Measurements from ENCODE around the gene SPRR2B. TPM values are rescaled to one million over a fixed set of nuclear protein-coding genes. Genes with fewer than 3 reads are reported as not detected.

The SPRR2B gene
- total and polyA plus RNA-seq, 11 donors = not detected

DNA sequence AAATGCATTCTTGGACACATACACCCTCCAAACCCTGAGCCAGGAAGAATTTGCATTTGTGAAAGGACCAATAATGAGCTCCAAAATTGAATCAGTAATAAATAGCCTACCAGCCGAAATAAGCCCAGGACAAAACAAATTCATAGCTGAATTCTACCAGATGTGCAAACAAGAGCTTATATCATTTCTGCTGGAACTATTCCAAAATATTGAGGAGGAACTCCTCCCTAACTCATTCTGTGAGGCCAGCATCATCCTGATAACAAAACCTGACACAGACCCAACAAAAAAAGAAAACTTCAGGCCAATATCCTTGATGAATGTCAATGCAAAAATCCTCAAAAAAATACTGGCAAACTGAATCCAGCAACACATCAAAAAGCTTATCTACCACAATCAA lies 16.2 kb upstream of the SPRR2B start:
- 49 to 71% (median 69%) methylated on average over 1 of the region's 1 CpG for WGBS, 4 donors
- no peaks in the 10 kb centered on the region for H3K4me1 ChIP-seq
- H3K27me3 ChIP-seq = no peaks in the 10 kb centered on the region
- intact Hi-C loops (cut with DNase I) = no loop called here
- no peak overlapping the region for H3K4me3 ChIP-seq
- no peak for DNase-seq
- no peak for ATAC-seq
- H3K27ac ChIP-seq = no peak overlapping the region
- peaks cover 0 to 8% (median 0%) of the 10 kb centered on the region in 12 donors for H3K9me3 ChIP-seq
- TF ChIP-seq POLR2A (IDR thresholded peaks at IDR 0.05) = no peak
- TF ChIP-seq, protein P1, sequence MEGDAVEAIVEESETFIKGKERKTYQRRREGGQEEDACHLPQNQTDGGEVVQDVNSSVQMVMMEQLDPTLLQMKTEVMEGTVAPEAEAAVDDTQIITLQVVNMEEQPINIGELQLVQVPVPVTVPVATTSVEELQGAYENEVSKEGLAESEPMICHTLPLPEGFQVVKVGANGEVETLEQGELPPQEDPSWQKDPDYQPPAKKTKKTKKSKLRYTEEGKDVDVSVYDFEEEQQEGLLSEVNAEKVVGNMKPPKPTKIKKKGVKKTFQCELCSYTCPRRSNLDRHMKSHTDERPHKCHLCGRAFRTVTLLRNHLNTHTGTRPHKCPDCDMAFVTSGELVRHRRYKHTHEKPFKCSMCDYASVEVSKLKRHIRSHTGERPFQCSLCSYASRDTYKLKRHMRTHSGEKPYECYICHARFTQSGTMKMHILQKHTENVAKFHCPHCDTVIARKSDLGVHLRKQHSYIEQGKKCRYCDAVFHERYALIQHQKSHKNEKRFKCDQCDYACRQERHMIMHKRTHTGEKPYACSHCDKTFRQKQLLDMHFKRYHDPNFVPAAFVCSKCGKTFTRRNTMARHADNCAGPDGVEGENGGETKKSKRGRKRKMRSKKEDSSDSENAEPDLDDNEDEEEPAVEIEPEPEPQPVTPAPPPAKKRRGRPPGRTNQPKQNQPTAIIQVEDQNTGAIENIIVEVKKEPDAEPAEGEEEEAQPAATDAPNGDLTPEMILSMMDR (IDR thresholded peaks at IDR 0.05) = no peak
- no peaks in the 10 kb centered on the region for H3K36me3 ChIP-seq

DNA sequence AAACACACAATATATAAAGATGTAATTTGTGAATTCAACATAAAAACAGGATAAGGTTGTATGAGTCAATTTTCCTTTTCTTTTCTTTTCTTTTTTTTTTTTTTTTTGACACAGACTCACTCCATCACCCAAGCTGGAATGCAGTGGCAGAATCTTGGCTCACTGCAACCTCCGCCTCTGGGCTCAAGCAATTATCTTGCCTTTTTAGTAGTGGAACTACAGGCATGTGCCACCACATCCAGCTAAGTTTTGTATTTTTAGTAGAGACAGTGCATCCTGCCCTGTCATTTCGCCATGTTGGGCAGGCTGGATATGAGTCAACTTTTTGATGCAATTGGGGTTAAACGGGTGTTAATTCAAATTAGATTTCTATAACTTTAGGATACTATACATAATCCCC lies 10.3 kb upstream of the SPRR2B start:
- intact Hi-C loops (cut with DNase I) = no loop called here
- H3K9me3 ChIP-seq = peaks cover 0 to 32% (median 0%) of the 10 kb centered on the region in 12 donors

DNA sequence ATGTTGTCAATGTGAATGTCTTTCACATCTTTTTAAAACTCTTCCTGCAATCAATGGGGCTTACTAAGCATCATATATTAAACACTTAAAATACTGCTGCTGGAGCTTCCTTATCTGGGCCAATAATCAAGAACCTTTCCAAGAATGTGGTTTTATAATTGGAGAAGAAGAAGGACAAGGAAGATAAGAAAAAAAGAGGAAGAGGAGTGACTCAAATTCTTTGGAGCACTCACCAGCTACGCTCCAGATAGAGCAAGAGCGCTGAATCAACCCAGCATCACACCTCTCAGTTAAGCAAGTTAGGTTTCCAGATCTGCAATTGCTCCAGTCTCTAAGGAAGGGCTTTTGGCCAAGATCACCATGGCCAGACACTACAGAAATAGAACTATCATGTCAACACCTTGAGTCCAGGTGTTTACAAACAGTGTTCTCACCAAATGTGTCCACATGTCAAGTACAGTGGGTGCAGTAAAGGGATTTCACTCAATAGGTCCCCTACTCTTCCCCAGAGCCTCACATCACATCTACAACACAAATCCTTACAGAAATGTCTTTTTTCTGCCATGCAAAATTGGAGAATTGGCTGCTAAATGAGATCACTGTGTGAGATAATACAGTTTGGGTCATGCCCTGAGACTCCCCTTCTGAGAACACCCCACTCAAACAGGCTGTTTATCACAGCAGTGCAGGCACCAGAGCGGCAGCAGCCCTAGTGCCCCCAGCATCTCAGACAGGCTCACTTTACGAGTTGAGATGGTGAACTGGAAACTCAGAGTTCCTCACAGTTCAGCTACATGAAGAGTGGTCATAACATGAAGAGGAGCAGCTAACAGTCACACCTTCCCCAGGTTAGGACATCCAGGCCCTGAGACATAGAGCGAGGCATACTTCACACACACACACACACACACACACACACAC lies 1.7 kb upstream of the SPRR2B start:
- H3K36me3 ChIP-seq = no peaks in the 10 kb centered on the region
- DNase-seq = no peak
- intact Hi-C loops (cut with DNase I) = no loop called here
- H3K4me3 ChIP-seq = no peak overlapping the region
- peaks cover 0 to 6% (median 0%) of the 10 kb centered on the region in 12 donors for H3K9me3 ChIP-seq
- TF ChIP-seq, protein P1 (IDR thresholded peaks at IDR 0.05) = no peak
- TF ChIP-seq POLR2A (IDR thresholded peaks at IDR 0.05) = no peak
- 66 to 80% (median 70%) methylated on average over 5 of the region's 5 CpGs for WGBS, 4 donors
- H3K4me1 ChIP-seq = no peaks in the 10 kb centered on the region
- no peak overlapping the region for H3K27ac ChIP-seq
- H3K27me3 ChIP-seq = peaks cover 0 to 2% (median 0%) of the 10 kb centered on the region in 9 donors
- no peak for ATAC-seq

More for the DNA sequence above, 10.3 kb upstream of the SPRR2B start:
- Histone ChIP-seq H3K27me3 (no peaks in the 10 kb centered on the region), H3K27ac (no peak overlapping the region), H3K4me3 (no peak overlapping the region), H3K4me1 (no peaks in the 10 kb centered on the region), H3K36me3 (no peaks in the 10 kb centered on the region)
- TF ChIP-seq, protein P1 (IDR thresholded peaks at IDR 0.05) = no peak
- no peak for TF ChIP-seq POLR2A (IDR thresholded peaks at IDR 0.05)
- WGBS, 4 donors = 75 to 79% (median 78%) methylated on average over 3 of the region's 3 CpGs
- no peak for DNase-seq
- no peak for ATAC-seq

DNA sequence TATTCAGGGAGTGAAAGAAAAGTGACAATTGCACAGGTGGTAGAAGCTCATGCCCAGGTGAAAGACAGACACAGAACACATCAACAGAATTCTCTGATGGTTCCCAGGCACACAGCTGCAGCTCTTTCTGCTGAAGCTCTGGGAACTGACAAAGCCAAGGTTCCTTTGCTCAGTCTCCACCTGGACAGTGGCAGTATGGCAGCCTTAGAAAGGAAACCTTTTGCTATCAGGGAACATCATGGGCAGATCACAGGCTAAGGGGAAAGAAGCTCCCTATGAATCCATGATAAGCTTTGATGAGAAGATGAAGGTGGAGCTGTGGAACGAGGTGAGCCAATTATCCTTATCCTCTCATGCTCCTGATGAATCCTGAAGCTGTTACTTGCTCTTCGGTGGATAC lies 1.2 kb downstream of the SPRR2B start:
- H3K4me3 ChIP-seq = no peak overlapping the region
- TF ChIP-seq, protein P1 (IDR thresholded peaks at IDR 0.05) = no peak
- no peak for TF ChIP-seq POLR2A (IDR thresholded peaks at IDR 0.05)
- H3K27me3 ChIP-seq = peaks cover 0 to 2% (median 0%) of the 10 kb centered on the region in 9 donors
- no peaks in the 10 kb centered on the region for H3K9me3 ChIP-seq
- no peaks in the 10 kb centered on the region for H3K36me3 ChIP-seq
- no peak for DNase-seq
- no peak overlapping the region for H3K27ac ChIP-seq
- 43 to 58% (median 51%) methylated on average over 2 of the region's 2 CpGs for WGBS, 4 donors
- no peaks in the 10 kb centered on the region for H3K4me1 ChIP-seq
- intact Hi-C loops (cut with DNase I) = no loop called here
- ATAC-seq = no peak
